ENCODE results near the gene BCL7A. TPM values are rescaled to one million over a fixed set of nuclear protein-coding genes. Genes with fewer than 3 reads are reported as not detected.

Gene BCL7A
- total and polyA plus RNA-seq, 2 experiments from 2014 or later, result 19.1 to 30.5 TPM

GRCh38 chr12:121989276-121990113 is 32.2 kb upstream of the BCL7A start:
- Histone ChIP-seq H3K4me3 (no peak overlapping the region), H3K27ac (no peak overlapping the region), H3K36me3 (no peaks in the 10 kb centered on the region), H3K27me3 (no peaks in the 10 kb centered on the region), H3K4me1 (ENCODE audit: low read depth) (no peaks in the 10 kb centered on the region), H3K9me3 (ENCODE audit: low read depth) (no peaks in the 10 kb centered on the region)
- TF ChIP-seq CTCF (IDR thresholded peaks at IDR 0.05; ENCODE audit: low read depth, low read length), result no peak
- DNase-seq (ENCODE audit: low read depth in 1 of 2, low spot score in 1 of 2), result no peak

- Histone ChIP-seq H3K36me3 (no peaks in the 10 kb centered on the region), H3K27ac (no peak overlapping the region), H3K9me3 (ENCODE audit: low read depth) (no peaks in the 10 kb centered on the region), H3K27me3 (no peaks in the 10 kb centered on the region), H3K4me1 (ENCODE audit: low read depth) (no peaks in the 10 kb centered on the region), H3K4me3 (no peak overlapping the region)
- TF ChIP-seq CTCF (IDR thresholded peaks at IDR 0.05; ENCODE audit: low read depth, low read length), result no peak
- no peak for DNase-seq (ENCODE audit: low read depth in 1 of 2, low spot score in 1 of 2)
Measured at GRCh38 chr12:121990114-121990647, 31.5 kb upstream of the BCL7A start.

- Histone ChIP-seq H3K27me3 (no peaks in the 10 kb centered on the region), H3K36me3 (no peaks in the 10 kb centered on the region), H3K4me3 (no peak overlapping the region), H3K4me1 (ENCODE audit: low read depth) (peaks cover 2% of the 10 kb centered on the region), H3K9me3 (ENCODE audit: low read depth) (no peaks in the 10 kb centered on the region), H3K27ac (no peak overlapping the region)
- no peak for TF ChIP-seq CTCF (IDR thresholded peaks at IDR 0.05; ENCODE audit: low read depth, low read length)
- no peak for DNase-seq (ENCODE audit: low read depth in 1 of 2, low spot score in 1 of 2)
Measured at GRCh38 chr12:121990692-121991603, 30.7 kb upstream of the BCL7A start.

GRCh38 chr12:121992059-121992879 is 29.4 kb upstream of the BCL7A start:
- Histone ChIP-seq H3K27me3 (no peaks in the 10 kb centered on the region), H3K27ac (peak overlapping the region; percentile 75), H3K36me3 (no peaks in the 10 kb centered on the region), H3K4me3 (no peak overlapping the region), H3K4me1 (ENCODE audit: low read depth) (peaks cover 14% of the 10 kb centered on the region), H3K9me3 (ENCODE audit: low read depth) (no peaks in the 10 kb centered on the region)
- DNase-seq (ENCODE audit: low read depth in 1 of 2, low spot score in 1 of 2), result peak; percentile 6 to 95
- TF ChIP-seq CTCF (IDR thresholded peaks at IDR 0.05; ENCODE audit: low read depth, low read length), result no peak
